Esophagus squamous epithelium (tissue), 5 donors: ENCODE results near the gene ACSM4. TPM values are rescaled to one million over a fixed set of nuclear protein-coding genes. Genes with fewer than 3 reads are reported as not detected.

Source experiments
- DNase-seq: peaks from one replicate; lab custom pipeline; 2025; lab: John Stamatoyannopoulos, UW
- H3K27ac ChIP-seq, 4 donors: fragments of 200-600 bp; sonication (generic); one replicate each; pipeline ENCODE4 v1.5.1; 2016 to 2019; ENCODE audit warnings: mild to moderate bottlenecking in 1 of 4
- H3K27me3 ChIP-seq, 4 donors: fragments of 200-600 bp; sonication (generic); 1 replicate in 3 of 4; 2 replicates in 1 of 4; pipeline versions ENCODE4 v1.5.1 to v1.6.0; 2017 to 2021; ENCODE audit warnings: antibody characterized with exemption in 1 of 4
- H3K36me3 ChIP-seq, 3 donors: fragments of 200-600 bp; sonication (generic); one replicate each; pipeline ENCODE4 v1.5.1; 2016 to 2019
- H3K4me1 ChIP-seq, 3 donors: fragments of 200-600 bp; sonication (generic); one replicate each; pipeline ENCODE4 v1.5.1; 2017 to 2019
- H3K4me3 ChIP-seq, 4 donors: fragments of 200-600 bp; sonication (generic); 1 replicate in 3 of 4; 2 replicates in 1 of 4; pipeline ENCODE4 v1.5.1; 2016 to 2019; ENCODE audit warnings: mild to moderate bottlenecking in 2 of 4, moderate library complexity in 1 of 4
- H3K9me3 ChIP-seq, 3 donors: fragments of 200-600 bp; sonication (generic); one replicate each; pipeline ENCODE4 v1.5.1; 2016 to 2019
- CTCF ChIP-seq, 6 experiments: fragments of 450-650 bp in 4 of 6; fragments of 200-600 bp in 2 of 6; sonication (generic) in 2 of 6; IDR thresholded peaks; one replicate each; pipeline ENCODE4 v1.5.1; 2016 to 2019; ENCODE audit warnings: antibody characterized with exemption in 6 of 6, mild to moderate bottlenecking in 4 of 6, moderate library complexity in 4 of 6
- POLR2A ChIP-seq, 4 donors: fragments of 450-650 bp; IDR thresholded peaks; one replicate each; pipeline ENCODE4 v1.6.1; 2017; ENCODE audit warnings: antibody characterized with exemption in 4 of 4, mild to moderate bottlenecking in 4 of 4, moderate library complexity in 3 of 4
- WGBS, 2 donors: methylation state at CpG; one replicate each; pipeline ENCODE4 v1.1.5; 2018; 5-methylcytosine and 5-hydroxymethylcytosine counted together
- intact Hi-C: fragments of 100-400 bp; cut with DNase I; formaldehyde crosslinking; loops from one replicate; pipeline ENCODE4 v1.15.0; 2022
- total RNA-seq, 4 donors: library from RNA; depleted of rRNA; stranded (reverse); fragments of >200 nt; gene quantifications; one replicate each; pipeline ENCODE4 v1.1.0, GENCODE V29; 2016
- donor health status: DM: yes; HTN: yes; CAD: no.

The ACSM4 gene
- total RNA-seq, 4 donors from 2014 or later: not detected

DNA sequence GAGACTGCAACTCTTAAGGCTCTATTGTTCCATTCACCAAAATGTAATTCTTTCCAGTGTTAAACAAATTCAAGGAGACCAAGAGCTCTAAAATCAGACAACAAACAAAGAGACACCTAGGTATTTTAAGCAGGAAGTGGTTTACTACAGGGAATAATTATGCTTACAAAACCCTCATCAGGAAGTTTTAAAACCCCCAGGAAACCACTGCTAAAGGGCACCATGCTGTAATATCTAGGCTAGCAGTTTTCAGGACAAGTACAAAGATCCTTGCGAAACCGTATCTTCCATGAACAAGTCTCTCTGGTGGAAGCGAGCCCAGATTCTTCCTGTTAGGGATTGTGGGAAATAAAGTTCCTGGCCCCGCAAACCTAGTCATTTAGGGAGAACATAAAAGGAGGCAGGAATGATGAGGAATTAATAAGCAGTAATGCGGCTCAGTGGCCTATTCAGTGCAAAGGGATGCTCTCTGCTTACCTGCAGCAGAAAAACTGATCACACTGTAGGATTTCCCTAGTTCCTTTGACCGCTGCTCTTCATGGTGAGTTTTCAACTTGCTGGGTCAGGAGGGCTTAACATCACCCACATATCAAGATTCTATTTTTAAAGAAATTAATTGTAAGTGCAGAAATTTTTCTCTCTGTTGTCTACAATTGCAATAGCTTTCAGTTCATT, 42.8 kb downstream of the ACSM4 start:
- 69 to 85% methylated on average over 6 of the region's 6 CpGs for WGBS, 2 donors
- peaks cover 0 to 14% (median 5%) of the 10 kb centered on the region in 3 donors for H3K9me3 ChIP-seq
- no peaks in the 10 kb centered on the region for H3K27me3 ChIP-seq
- no peak for DNase-seq
- no peak overlapping the region for H3K4me3 ChIP-seq
- intact Hi-C loops: no loop called here
- no peak overlapping the region for H3K27ac ChIP-seq
- TF ChIP-seq CTCF (IDR thresholded peaks at IDR 0.05) (no peak), POLR2A (IDR thresholded peaks at IDR 0.05) (no peak)
- H3K36me3 ChIP-seq: no peaks in the 10 kb centered on the region
- H3K4me1 ChIP-seq: no peaks in the 10 kb centered on the region

DNA sequence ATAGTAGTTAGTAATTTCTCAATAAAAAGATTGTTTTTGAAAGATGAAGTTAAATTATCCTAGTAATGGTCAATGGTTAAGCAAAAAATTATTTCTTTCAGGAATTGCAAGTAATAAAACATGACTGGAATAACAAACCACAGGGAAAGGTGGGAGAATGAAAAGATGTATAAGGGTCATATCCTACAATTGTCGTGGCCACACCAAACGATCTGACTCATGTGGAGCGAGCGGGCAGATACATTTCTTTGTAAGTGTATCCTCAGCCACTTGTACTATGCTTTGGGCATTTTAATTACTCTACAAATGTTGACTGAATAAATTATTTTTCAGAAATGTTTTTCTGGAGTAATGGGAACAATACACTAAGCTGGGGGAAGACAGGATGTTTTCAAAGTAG, 45.5 kb downstream of the ACSM4 start:
- no peak for TF ChIP-seq CTCF (IDR thresholded peaks at IDR 0.05)
- no peak for TF ChIP-seq POLR2A (IDR thresholded peaks at IDR 0.05)
- intact Hi-C loops: no loop called here
- H3K27ac ChIP-seq: no peak overlapping the region
- peaks cover 0 to 8% (median 5%) of the 10 kb centered on the region in 3 donors for H3K9me3 ChIP-seq
- H3K27me3 ChIP-seq: no peaks in the 10 kb centered on the region
- 88 to 90% methylated on average over 4 of the region's 4 CpGs for WGBS, 2 donors
- H3K4me3 ChIP-seq: no peak overlapping the region
- H3K4me1 ChIP-seq: no peaks in the 10 kb centered on the region
- H3K36me3 ChIP-seq: no peaks in the 10 kb centered on the region
- no peak for DNase-seq

- DNase-seq: no peak
- H3K4me1 ChIP-seq: no peaks in the 10 kb centered on the region
- no peak overlapping the region for H3K27ac ChIP-seq
- H3K27me3 ChIP-seq: no peaks in the 10 kb centered on the region
- 33 to 44% methylated on average over 2 of the region's 2 CpGs for WGBS, 2 donors
- H3K36me3 ChIP-seq: no peaks in the 10 kb centered on the region
- no peaks in the 10 kb centered on the region for H3K9me3 ChIP-seq
- TF ChIP-seq CTCF (IDR thresholded peaks at IDR 0.05): no peak
- TF ChIP-seq POLR2A (IDR thresholded peaks at IDR 0.05): no peak
- intact Hi-C loops: no loop called here
- no peak overlapping the region for H3K4me3 ChIP-seq
Measured at GRCh38 chr12:7351177-7351576, 47.3 kb downstream of the ACSM4 start.

- H3K4me1 ChIP-seq: no peaks in the 10 kb centered on the region
- DNase-seq: no peak
- no peak overlapping the region for H3K4me3 ChIP-seq
- H3K27ac ChIP-seq: no peak overlapping the region
- no peaks in the 10 kb centered on the region for H3K27me3 ChIP-seq
- no peaks in the 10 kb centered on the region for H3K36me3 ChIP-seq
- H3K9me3 ChIP-seq: no peaks in the 10 kb centered on the region
- intact Hi-C loops: no loop called here
- TF ChIP-seq POLR2A (IDR thresholded peaks at IDR 0.05) (no peak), CTCF (IDR thresholded peaks at IDR 0.05) (no peak)
Measured at GRCh38 chr12:7352661-7353060, 48.8 kb downstream of the ACSM4 start.

GRCh38 chr12:7354529-7354928, 50.7 kb downstream of the ACSM4 start:
- 68 to 77% methylated on average over 4 of the region's 4 CpGs for WGBS, 2 donors
- no peaks in the 10 kb centered on the region for H3K9me3 ChIP-seq
- no peaks in the 10 kb centered on the region for H3K27me3 ChIP-seq
- no peaks in the 10 kb centered on the region for H3K36me3 ChIP-seq
- intact Hi-C loops: no loop called here
- no peak overlapping the region for H3K27ac ChIP-seq
- no peak for DNase-seq
- H3K4me1 ChIP-seq: no peaks in the 10 kb centered on the region
- TF ChIP-seq POLR2A (IDR thresholded peaks at IDR 0.05) (no peak), CTCF (IDR thresholded peaks at IDR 0.05) (no peak)
- no peak overlapping the region for H3K4me3 ChIP-seq
